ENCODE results near the gene APOC1. TPM values are rescaled to one million over a fixed set of nuclear protein-coding genes. Genes with fewer than 3 reads are reported as not detected.
A peak's percentile ranks its signal among the peaks of the same experiment; 100 is the strongest.
"Not testable (repeated sequence)": the region's sequence is repeated elsewhere in the genome, so short reads cannot be mapped to it uniquely, and the experiment has no call there.

APOC1 gene
- total RNA-seq, 2 experiments from 2014 or later = 1.2 to 1.3 TPM

DNA sequence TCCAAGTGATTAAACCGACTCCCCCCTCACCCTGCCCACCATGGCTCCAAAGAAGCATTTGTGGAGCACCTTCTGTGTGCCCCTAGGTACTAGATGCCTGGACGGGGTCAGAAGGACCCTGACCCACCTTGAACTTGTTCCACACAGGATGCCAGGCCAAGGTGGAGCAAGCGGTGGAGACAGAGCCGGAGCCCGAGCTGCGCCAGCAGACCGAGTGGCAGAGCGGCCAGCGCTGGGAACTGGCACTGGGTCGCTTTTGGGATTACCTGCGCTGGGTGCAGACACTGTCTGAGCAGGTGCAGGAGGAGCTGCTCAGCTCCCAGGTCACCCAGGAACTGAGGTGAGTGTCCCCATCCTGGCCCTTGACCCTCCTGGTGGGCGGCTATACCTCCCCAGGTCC, 6.8 kb upstream of the APOC1 start:
- Mint-ChIP-seq H3K27me3 (ENCODE audit: low read depth) (peaks cover 34% of the 10 kb centered on the region), H3K9me3 (no peaks in the 10 kb centered on the region), H3K27ac (no peak overlapping the region), H3K36me3 (ENCODE audit: low read depth) (peaks cover 3% of the 10 kb centered on the region), H3K4me3 (no peak overlapping the region), H3K4me1 (ENCODE audit: low read depth) (peaks cover 13% of the 10 kb centered on the region)
- intact Hi-C loops (cut with micrococcal nuclease) = loop anchor here (10.0 kb wide), 1 partner anchor 427 kb away; no protein-coding TSS in a partner anchor
- DNase-seq = no peak
- CTCF ChIA-PET = interaction anchor here (1.0 to 1.1 kb wide), 2 partner anchors 16 to 46 kb away, joined by 3 read pairs; no protein-coding TSS in a partner anchor

- intact Hi-C loops (cut with micrococcal nuclease) = loop anchor here (10.0 kb wide), 1 partner anchor 427 kb away; no protein-coding TSS in a partner anchor
- peaks cover 39% of the 10 kb centered on the region for H3K27me3 Mint-ChIP-seq (ENCODE audit: low read depth)
- CTCF ChIA-PET = interaction anchor here (1.0 to 1.1 kb wide), 2 partner anchors 16 to 45 kb away, joined by 3 read pairs; no protein-coding TSS in a partner anchor
- H3K27ac Mint-ChIP-seq = no peak overlapping the region
- H3K36me3 Mint-ChIP-seq (ENCODE audit: low read depth) = peaks cover 2% of the 10 kb centered on the region
- DNase-seq = no peak
- H3K9me3 Mint-ChIP-seq = no peaks in the 10 kb centered on the region
- no peak overlapping the region for H3K4me3 Mint-ChIP-seq
- peaks cover 12% of the 10 kb centered on the region for H3K4me1 Mint-ChIP-seq (ENCODE audit: low read depth)
Observed at GRCh38 chr19:44908074-44908835, 6.2 kb upstream of the APOC1 start.

DNA sequence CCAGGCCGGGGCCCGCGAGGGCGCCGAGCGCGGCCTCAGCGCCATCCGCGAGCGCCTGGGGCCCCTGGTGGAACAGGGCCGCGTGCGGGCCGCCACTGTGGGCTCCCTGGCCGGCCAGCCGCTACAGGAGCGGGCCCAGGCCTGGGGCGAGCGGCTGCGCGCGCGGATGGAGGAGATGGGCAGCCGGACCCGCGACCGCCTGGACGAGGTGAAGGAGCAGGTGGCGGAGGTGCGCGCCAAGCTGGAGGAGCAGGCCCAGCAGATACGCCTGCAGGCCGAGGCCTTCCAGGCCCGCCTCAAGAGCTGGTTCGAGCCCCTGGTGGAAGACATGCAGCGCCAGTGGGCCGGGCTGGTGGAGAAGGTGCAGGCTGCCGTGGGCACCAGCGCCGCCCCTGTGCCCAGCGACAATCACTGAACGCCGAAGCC, 5.6 kb upstream of the APOC1 start:
- H3K27ac Mint-ChIP-seq = no peak overlapping the region
- no peak for DNase-seq
- no peaks in the 10 kb centered on the region for H3K36me3 Mint-ChIP-seq (ENCODE audit: low read depth)
- CTCF ChIA-PET = no interaction called here
- intact Hi-C loops (cut with micrococcal nuclease) = loop anchor here (10.0 kb wide), 1 partner anchor 426 kb away; no protein-coding TSS in a partner anchor
- peaks cover 43% of the 10 kb centered on the region for H3K27me3 Mint-ChIP-seq (ENCODE audit: low read depth)
- H3K4me1 Mint-ChIP-seq (ENCODE audit: low read depth) = peaks cover 10% of the 10 kb centered on the region
- H3K9me3 Mint-ChIP-seq = no peaks in the 10 kb centered on the region
- no peak overlapping the region for H3K4me3 Mint-ChIP-seq

- peaks cover 17% of the 10 kb centered on the region for H3K4me1 Mint-ChIP-seq (ENCODE audit: low read depth)
- H3K9me3 Mint-ChIP-seq = no peaks in the 10 kb centered on the region
- no peak for DNase-seq
- intact Hi-C loops (cut with micrococcal nuclease) = loop anchor here (10.0 kb wide), 1 partner anchor 425 kb away; no protein-coding TSS in a partner anchor
- CTCF ChIA-PET = interaction anchor here (0.6 to 0.7 kb wide), 2 partner anchors 31 to 92 kb away, joined by 3 read pairs; no protein-coding TSS in a partner anchor
- H3K27me3 Mint-ChIP-seq (ENCODE audit: low read depth) = peaks cover 50% of the 10 kb centered on the region
- no peak overlapping the region for H3K4me3 Mint-ChIP-seq
- H3K27ac Mint-ChIP-seq = no peak overlapping the region
- H3K36me3 Mint-ChIP-seq (ENCODE audit: low read depth) = no peaks in the 10 kb centered on the region
Observed at GRCh38 chr19:44909775-44910174, 4.6 kb upstream of the APOC1 start.

DNA sequence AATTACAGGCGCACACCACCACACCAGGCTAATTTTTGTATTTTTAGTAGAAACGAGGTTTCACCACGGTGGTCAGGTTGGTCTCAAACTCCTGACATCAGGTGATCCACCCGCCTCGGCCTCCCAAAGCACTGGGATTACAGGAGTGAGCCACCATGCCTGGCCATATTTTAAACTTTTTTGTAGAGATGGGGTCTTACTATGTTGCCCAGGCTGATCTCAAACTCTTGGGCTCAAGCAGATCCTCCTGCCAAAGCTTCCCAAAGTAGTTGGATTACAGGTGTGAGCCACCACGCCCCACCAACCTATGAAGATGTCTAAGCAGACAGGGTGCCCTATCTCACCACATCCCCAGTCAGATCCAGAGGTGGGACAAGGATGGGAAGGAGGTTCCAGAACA, 2.5 kb upstream of the APOC1 start:
- H3K36me3 Mint-ChIP-seq (ENCODE audit: low read depth); H3K4me3 Mint-ChIP-seq; H3K27ac Mint-ChIP-seq; DNase-seq; intact Hi-C loops (cut with micrococcal nuclease); H3K9me3 Mint-ChIP-seq: not testable (repeated sequence)
- H3K4me1 Mint-ChIP-seq (ENCODE audit: low read depth) = peaks cover 10% of the 10 kb centered on the region
- H3K27me3 Mint-ChIP-seq (ENCODE audit: low read depth) = peaks cover 37% of the 10 kb centered on the region
- CTCF ChIA-PET = interaction anchor here (1.1 to 2.1 kb wide), 2 partner anchors 40 to 43 kb away, joined by 3 to 9 read pairs; partner anchors contain the start of gene CLPTM1

DNA sequence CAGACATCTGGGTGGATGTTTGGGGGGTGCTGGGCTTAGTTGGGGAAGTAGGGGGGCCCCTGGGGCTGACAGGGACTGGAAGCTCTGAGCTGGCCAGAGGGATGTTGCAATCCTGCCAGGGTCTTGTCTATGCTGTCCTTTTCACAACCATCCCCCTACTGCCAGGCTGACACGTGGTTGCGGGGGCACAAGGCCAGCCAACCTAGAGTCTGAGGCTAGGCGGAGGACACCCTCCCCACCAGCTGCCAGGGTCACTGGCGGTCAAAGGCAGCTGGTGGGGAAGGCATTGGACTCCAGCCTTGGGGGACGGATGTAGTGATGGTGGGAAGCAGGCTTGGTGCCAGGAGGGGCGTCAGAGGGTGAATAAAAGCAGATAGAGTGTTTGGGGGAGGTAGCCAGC, 1.6 kb upstream of the APOC1 start:
- no peaks in the 10 kb centered on the region for H3K9me3 Mint-ChIP-seq
- H3K4me3 Mint-ChIP-seq = no peak overlapping the region
- no peak for DNase-seq
- CTCF ChIA-PET = no interaction called here
- H3K4me1 Mint-ChIP-seq (ENCODE audit: low read depth) = peaks cover 9% of the 10 kb centered on the region
- no peak overlapping the region for H3K27ac Mint-ChIP-seq
- H3K27me3 Mint-ChIP-seq (ENCODE audit: low read depth) = peaks cover 33% of the 10 kb centered on the region
- H3K36me3 Mint-ChIP-seq (ENCODE audit: low read depth) = no peaks in the 10 kb centered on the region
- intact Hi-C loops (cut with micrococcal nuclease) = no loop called here

- peaks cover 30% of the 10 kb centered on the region for H3K27me3 Mint-ChIP-seq (ENCODE audit: low read depth)
- H3K4me1 Mint-ChIP-seq (ENCODE audit: low read depth); H3K27ac Mint-ChIP-seq; CTCF ChIA-PET; H3K36me3 Mint-ChIP-seq (ENCODE audit: low read depth); DNase-seq; H3K9me3 Mint-ChIP-seq: not testable (repeated sequence)
- H3K4me3 Mint-ChIP-seq = peak overlapping the region; percentile 91
- intact Hi-C loops (cut with micrococcal nuclease) = loop anchor here (2.0 kb wide), 1 partner anchor 23 kb away; the partner anchor contains the start of gene TOMM40
Observed at GRCh38 chr19:44913512-44914432, 636 bp upstream of the APOC1 start.

GRCh38 chr19:44924243-44924725, 9.9 kb downstream of the APOC1 start:
- CTCF ChIA-PET = no interaction called here
- Mint-ChIP-seq H3K4me1 (ENCODE audit: low read depth) (no peaks in the 10 kb centered on the region), H3K27me3 (ENCODE audit: low read depth) (peaks cover 18% of the 10 kb centered on the region), H3K9me3 (no peaks in the 10 kb centered on the region), H3K4me3 (no peak overlapping the region), H3K36me3 (ENCODE audit: low read depth) (no peaks in the 10 kb centered on the region), H3K27ac (no peak overlapping the region)
- DNase-seq = no peak
- intact Hi-C loops (cut with micrococcal nuclease) = no loop called here

DNA sequence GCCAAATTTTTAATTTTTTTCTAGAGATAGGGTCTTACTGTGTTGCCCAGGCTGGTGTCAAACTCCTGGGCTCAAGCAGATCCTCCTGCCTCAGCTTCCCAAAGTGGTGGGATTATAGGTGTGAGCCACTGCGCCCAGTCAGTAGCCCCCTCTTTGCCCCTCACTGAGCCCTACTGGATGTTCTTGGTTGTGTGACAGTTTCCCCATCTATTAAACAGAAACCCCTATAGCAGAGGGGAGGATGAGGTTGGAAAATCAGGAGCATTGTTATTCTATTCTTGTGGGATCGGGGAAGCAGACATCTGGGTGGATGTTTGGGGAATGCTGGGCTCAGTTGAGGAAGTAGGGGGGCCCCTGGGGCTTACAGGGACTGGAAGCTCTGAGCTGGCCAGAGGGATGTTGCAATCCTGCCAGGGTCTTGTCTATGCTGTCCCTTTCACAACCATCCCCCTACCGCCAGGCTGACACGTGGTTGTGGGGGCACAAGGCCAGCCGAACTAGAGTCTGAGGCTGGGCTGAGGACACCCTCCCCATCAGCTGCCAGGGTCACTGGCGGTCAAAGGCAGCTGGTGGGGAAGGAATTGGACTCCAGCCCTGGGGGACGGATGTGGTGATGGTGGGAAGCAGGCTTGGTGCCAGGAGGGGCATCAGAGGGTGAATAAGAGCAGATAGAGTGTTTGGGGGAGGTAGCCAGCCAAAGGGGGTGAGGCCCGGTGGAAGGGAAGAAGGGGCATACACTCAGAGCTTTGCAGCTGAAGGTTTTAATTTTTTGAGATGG, 10.9 kb downstream of the APOC1 start:
- Mint-ChIP-seq H3K27me3 (ENCODE audit: low read depth) (peaks cover 18% of the 10 kb centered on the region), H3K4me1 (ENCODE audit: low read depth) (no peaks in the 10 kb centered on the region), H3K4me3 (no peak overlapping the region), H3K36me3 (ENCODE audit: low read depth) (no peaks in the 10 kb centered on the region), H3K9me3 (no peaks in the 10 kb centered on the region), H3K27ac (no peak overlapping the region)
- no peak for DNase-seq
- intact Hi-C loops (cut with micrococcal nuclease) = no loop called here
- CTCF ChIA-PET = interaction anchor here (0.7 kb wide), 1 partner anchor 27 kb away, joined by 3 read pairs; no protein-coding TSS in a partner anchor

DNA sequence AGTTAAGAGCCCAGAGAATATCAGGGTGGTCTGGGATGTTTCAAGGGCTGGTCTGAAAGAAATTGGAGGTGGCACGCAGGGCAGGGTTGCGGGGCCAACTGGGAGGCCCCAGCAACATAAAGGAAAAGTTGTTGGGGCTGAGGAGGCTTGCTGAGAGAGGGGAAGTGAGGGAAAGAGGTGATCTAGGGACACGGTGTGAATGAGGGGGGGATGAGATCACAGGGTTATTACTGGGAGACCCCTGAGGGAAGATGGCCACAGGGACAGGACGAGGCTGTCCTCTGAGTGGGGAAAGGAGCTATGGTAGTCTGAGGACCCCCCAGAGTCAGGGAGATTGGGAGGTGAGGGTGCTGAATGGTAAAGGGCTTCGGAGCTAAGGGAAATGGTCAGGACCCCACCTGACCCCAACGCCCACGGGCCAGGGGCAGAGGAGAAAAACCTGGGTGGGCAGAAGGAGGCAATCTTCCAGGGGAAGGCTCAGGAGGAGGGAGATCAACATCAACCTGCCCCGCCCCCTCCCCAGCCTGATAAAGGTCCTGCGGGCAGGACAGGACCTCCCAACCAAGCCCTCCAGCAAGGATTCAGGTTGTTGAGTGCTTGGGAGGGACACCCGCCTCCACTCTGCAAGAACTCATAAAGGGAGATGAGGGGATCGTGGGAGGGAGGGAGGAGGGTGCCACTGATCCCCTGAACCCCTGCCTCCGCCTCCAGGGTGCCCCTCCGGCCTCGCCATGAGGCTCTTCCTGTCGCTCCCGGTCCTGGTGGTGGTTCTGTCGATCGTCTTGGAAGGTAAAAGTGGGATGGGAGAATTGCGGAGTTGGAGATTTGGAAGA, 12.1 kb downstream of the APOC1 start:
- CTCF ChIA-PET = interaction anchor here (0.6 to 0.7 kb wide), 2 partner anchors 26 to 1496 kb away, joined by 3 read pairs; no protein-coding TSS in a partner anchor
- intact Hi-C loops (cut with micrococcal nuclease); H3K27ac Mint-ChIP-seq; H3K4me3 Mint-ChIP-seq; H3K4me1 Mint-ChIP-seq (ENCODE audit: low read depth); DNase-seq; H3K36me3 Mint-ChIP-seq (ENCODE audit: low read depth); H3K9me3 Mint-ChIP-seq: not testable (repeated sequence)
- H3K27me3 Mint-ChIP-seq (ENCODE audit: low read depth) = peaks cover 18% of the 10 kb centered on the region

DNA sequence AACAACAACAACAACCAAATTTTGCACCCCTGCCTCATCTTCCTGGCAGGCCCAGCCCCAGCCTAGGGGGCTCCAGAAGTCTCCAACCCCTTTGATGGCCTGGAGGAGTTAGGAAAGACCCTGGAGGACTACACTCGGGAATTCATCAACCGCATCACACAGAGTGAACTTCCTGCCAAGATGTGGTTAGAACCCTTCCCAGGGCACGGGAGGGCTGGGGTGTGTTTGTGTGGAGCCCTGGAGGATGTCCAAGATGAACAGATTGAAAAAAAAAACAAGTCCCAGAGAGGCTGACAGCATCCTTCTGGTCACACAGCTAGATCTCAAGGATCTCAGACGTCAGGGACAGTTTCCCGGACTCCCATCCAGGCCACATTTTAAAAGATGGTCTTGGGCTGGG, 13.3 kb downstream of the APOC1 start:
- Mint-ChIP-seq H3K4me3 (no peak overlapping the region), H3K27me3 (ENCODE audit: low read depth) (peaks cover 18% of the 10 kb centered on the region), H3K36me3 (ENCODE audit: low read depth) (no peaks in the 10 kb centered on the region), H3K9me3 (no peaks in the 10 kb centered on the region), H3K4me1 (ENCODE audit: low read depth) (no peaks in the 10 kb centered on the region), H3K27ac (no peak overlapping the region)
- intact Hi-C loops (cut with micrococcal nuclease) = no loop called here
- DNase-seq = no peak
- CTCF ChIA-PET = no interaction called here
